T-helper 1 cell (primary cell): ENCODE results near the gene SNRPD2.
"Not testable (repeated sequence)": the region's sequence is repeated elsewhere in the genome, so short reads cannot be mapped to it uniquely, and the experiment has no call there.

Experiments
- DNase-seq, 5 donors: peaks; one replicate each; pipeline ENCODE4 v3.0.0-alpha.2; 2012 to 2020
- total RNA-seq, 4 donors: gene quantifications; one replicate each; lab custom pipeline; 2026; lab: John Stamatoyannopoulos, UW

SNRPD2 gene
- 74.7 to 98.0 (median 85.8) reads per million in 4 donors for total RNA-seq

DNA sequence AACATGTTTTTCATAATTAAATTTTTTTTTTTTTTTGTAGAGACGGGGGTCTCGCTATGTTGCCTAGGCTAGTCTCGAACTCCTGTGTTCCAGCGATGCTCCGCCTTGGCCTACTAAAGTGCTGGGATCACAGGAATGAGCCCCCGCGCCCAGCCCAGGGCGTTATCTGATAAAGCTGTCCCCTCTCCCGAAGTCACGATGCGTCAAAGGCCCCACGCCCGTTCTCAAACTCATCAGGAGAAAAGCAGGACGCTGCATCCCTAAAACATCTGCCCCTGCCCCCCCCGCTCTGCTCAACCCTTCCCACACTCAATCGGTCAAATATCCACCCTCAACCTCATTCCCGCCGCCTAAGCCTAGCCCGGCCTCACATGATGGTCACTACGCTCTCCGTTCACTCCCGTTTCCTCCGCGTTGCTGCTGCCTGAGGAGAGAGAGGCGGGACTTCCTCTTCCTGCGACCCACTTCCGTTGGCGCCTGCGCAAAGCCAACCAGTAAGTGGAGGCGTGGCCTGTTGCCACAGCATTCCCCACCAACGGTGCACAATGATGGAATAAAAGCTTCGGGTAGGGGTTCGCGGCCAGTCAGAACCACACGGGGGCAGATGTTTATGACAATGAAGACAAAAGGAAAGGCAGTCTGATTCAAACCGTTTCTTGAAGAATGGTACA lies at the start of gene SNRPD2:
Gene SNRPD2, minus strand, starts transcription at position 438 of the 671 bp plus-strand sequence. Its CDS starts 65 bp downstream, at position 373.
- DNase-seq, result peak; percentile 80 to 94 (median 88)

- no peak for DNase-seq
These were observed 48.0 kb upstream of the SNRPD2 start for GRCh38 chr19:45739498-45740439.

DNA sequence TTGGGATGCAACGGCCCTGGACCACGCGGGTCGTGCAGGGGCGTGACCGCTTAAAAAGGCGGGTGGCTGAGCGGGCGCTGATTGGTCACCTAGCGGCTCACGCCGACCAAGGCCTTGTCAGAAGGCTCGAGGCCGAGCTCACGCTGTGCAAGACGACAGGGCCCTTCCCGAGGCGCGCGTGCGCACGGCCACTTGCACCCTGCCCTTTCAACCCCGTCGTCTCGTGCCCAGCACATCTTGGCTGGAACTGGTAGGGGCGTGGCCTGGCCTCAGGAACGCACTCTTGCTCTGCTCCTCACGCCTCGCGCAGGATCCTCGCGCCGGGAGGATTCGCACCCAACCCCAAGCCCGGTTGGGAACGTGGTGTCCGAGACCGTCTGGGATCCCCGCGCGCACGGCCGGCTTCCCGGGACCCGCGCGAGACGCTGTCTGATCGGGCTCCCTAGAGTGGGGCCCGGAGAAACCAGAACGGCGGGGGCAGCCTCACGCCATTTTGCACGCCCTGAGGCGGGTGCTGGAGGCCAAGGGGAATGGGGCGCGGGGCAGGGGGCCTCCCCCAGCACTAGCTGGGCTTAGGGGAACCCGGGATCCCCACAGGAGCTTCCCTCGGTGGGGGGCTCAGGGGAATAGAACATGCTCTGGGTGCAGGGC lies 41.5 kb upstream of the SNRPD2 start, which contains the start of gene MEIOSIN:
Gene MEIOSIN, plus strand, starts transcription at position 280 of the 651 bp plus-strand sequence. CDS start 1,938 bp downstream, outside the sequence.
- DNase-seq, result no peak

- DNase-seq, result peak; percentile 80 to 94 (median 88)
These were observed 38.9 kb upstream of the SNRPD2 start, which contains the start of gene FBXO46 for GRCh38 chr19:45730368-45731288. Gene FBXO46 (minus strand): TSS chr19:45730896. CDS start chr19:45713495, 17,401 bp downstream.

GRCh38 chr19:45729800-45730290 lies 38.1 kb upstream of the SNRPD2 start:
- no peak for DNase-seq

DNA sequence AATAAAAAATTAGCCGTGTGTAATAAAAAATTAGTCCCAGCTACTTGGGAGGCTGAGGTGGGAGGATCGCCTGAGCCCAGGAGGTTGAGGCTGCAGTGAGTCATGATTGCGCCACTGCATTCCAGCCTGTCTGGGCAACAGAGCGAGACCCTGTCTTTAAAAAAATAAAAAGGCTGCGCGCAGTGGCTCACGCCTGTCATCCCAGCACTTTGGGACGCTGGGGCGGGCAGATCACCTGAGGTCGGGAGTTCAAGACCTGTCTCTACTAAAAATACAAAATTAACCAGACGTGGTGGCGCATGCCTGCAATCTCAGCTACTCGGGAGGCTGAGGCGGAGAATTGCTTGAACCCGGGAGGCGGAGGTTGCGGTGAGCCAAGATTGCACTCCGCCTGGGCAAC lies 36.9 kb upstream of the SNRPD2 start:
- DNase-seq, result not testable (repeated sequence)

DNA sequence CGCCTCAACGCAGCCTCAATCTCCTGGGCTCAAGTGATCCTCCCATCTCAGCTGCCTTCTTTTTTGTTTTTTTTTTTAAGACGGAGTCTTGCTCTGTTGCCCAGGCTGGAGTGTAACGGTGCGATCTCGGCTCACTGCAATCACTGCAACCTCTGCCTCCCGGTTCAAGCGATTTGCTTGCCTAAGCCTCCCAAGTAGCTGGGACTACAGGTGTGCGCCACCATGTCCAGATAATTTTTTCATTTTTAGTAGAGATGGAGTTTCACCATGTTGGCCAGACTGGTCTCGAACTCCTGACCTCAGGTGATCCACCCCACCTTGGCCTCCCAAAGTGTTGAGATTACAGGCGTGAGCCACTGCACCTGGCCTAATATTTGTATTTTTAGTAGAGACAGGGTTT lies 28.3 kb upstream of the SNRPD2 start:
- DNase-seq, result not testable (repeated sequence)

DNA sequence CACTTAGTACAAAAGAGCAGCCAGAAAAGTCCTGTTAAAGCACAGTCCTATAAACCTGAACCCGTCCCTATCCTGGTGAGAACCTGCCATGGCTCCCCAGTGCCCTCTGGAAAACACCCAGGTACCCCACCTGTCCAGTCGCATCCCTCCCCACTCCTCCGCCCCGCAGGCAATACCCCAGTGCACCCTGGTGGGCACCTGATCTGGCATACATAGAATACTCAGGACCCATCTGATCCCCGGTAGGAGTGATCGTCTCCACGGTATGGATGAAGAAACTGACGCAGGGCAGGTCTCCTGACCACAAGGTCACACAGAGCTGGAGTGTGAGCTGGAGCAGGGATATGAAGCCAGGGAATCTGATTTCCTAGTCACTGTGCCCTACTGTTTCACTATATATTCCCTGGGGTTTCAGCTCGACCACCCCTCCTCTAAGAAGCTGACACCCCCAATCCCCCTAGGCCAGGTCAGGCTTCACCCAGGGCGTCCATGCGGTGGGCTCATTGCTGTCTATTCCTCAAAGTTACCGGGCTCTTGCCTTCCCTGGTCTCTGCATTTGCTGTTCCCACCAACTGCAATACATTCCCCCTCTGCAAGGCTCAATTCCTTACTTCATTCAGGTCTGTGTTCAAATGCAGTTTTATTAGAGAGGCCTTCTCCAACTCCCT lies 26.4 kb upstream of the SNRPD2 start:
- no peak for DNase-seq

- peak; percentile 95 to 100 (median 97) for DNase-seq
These were observed 25.6 kb upstream of the SNRPD2 start for GRCh38 chr19:45717131-45717982.

GRCh38 chr19:45716359-45717130 lies 24.8 kb upstream of the SNRPD2 start:
- peak in 2 of 5 donors; percentile 15 to 18 for DNase-seq

DNA sequence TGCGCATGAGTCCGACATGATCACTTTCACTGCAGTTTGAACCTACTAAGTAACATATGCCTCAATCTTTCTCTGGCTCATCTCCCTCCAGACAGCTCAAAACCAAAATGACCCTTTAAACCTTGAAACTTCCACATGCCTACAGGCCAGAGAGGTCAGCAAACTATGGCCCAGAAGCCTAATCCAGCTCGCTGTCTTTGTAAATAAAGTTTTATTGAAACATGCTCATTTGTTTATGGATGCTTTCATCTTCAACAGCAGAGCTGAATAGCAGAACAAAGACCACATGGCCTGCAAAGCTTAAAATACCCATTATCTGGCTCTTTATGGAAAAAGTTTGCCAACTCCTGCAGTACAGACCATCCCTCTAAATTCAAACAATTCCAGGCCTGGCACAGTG lies 23.4 kb upstream of the SNRPD2 start:
- no peak for DNase-seq

DNA sequence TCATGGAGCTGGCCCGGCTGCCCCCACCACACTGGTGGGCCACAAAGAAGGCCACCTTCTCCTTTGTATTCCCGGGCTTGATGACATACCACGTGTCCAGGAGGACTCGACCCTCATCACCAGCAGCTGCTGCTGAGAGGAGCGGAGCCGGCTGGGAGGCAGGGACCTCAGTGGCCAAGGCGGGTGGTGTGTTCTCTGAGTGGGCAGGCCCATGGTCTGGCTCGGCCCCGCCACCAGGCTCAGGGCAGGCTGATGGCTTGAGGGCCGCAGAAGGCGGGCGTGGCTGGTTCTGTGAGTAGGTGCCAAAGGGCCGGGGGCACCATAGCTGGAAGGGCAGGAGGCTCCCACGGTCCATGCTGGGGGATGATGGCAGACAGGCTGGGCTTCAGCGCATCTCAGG lies 21.4 kb upstream of the SNRPD2 start:
- DNase-seq, result no peak

GRCh38 chr19:45712699-45713067 lies 20.9 kb upstream of the SNRPD2 start:
- no peak for DNase-seq

- no peak for DNase-seq
These were observed 20.3 kb upstream of the SNRPD2 start for GRCh38 chr19:45711851-45712698.

DNA sequence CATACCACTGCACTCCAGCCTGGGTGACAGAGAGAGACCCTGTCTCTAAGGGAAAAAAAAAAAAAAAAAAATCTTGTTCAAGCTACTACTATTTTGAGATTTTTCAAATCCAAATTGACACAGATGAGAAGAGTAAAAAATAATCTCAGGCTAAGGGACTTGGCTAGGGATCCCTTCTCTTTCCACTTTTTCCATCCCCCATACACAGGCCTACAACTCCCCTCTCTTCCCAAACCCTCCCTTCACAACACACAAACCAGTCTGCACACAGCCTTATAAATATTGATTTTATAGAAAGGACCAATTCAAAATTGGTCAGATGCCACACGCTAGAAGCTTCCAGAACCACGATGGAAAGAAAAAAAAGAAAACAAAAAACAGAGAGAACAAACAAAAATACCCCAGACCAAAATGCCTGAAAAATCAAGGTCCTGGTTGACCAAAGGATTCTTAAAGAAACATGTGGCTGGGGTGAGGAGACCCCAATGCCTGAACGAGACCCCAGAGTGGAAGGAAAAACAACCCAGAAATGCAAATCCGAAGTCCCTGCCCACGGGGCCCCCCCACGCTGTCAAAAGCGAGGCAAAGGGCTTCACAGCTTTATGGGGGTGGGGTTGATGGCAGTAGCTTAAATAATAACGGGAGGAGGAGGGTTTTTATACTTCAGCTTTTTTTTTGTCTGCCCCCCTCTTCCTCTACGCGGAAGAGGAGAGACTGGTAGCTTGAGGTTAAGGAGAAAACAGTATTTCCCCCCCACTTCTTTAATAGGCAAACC lies 18.8 kb upstream of the SNRPD2 start:
- DNase-seq, result no peak

GRCh38 chr19:45705710-45706415 lies 14.1 kb upstream of the SNRPD2 start:
- no peak for DNase-seq

DNA sequence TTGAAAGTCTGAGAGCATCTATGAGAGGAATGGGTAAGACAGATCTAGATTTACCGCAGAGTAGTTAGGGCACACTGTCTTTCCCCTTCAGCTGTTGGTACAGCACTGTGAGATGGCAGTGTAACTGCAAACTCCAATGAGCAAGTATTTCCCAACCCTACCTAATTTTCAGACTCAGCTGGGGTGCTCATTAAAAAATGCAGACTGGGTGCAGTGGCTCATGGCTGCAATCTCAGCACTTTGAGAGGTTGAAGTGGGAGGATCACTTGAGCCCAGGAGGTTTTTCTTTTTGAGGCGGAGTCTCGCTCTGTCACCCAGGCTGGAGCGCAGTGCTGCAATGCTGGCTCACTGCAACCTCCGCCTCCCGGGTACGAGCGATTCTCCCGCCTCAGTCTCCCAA lies 13.4 kb upstream of the SNRPD2 start:
- no peak for DNase-seq
